HUES48 (cell line): ENCODE data around the gene ANKFN1.

ENCODE experiments used
- H3K27ac ChIP-seq: one replicate; pipeline ENCODE4 v1.7.0; 2013; ENCODE audit warnings: low read depth, low read length, inconsistent platforms
- H3K27me3 ChIP-seq: 2 replicates; pipeline ENCODE4 v1.6.1; 2013; ENCODE audit warnings: mild to moderate bottlenecking, low read length; ENCODE audit not compliant: control insufficient read depth, insufficient read depth
- H3K36me3 ChIP-seq: 2 replicates; pipeline ENCODE4 v1.6.1; 2013; ENCODE audit warnings: low read length; ENCODE audit not compliant: control insufficient read depth, insufficient read depth
- H3K4me1 ChIP-seq: 2 replicates; pipeline ENCODE4 v1.6.1; 2013; ENCODE audit warnings: mild to moderate bottlenecking, low read length; ENCODE audit not compliant: control insufficient read depth, insufficient read depth
- H3K4me3 ChIP-seq: 2 replicates; pipeline ENCODE4 v1.5.1; 2013; ENCODE audit warnings: mild to moderate bottlenecking, low read depth, low read length
- H3K9ac ChIP-seq: 2 replicates; pipeline ENCODE4 v1.6.1; 2013; ENCODE audit warnings: mild to moderate bottlenecking, low read depth, low read length, moderate library complexity
- H3K9me3 ChIP-seq: 2 replicates; pipeline ENCODE4 v1.6.1; 2013; ENCODE audit warnings: low read length; ENCODE audit not compliant: control insufficient read depth, insufficient read depth

Gene ANKFN1

GRCh38 chr17:56347639-56348038 lies 194.4 kb downstream of the ANKFN1 start:
- H3K4me1 ChIP-seq: no peaks in the 10 kb centered on the region
- H3K4me3 ChIP-seq: no peak overlapping the region
- H3K27ac ChIP-seq: no peak overlapping the region
- H3K9me3 ChIP-seq: no peaks in the 10 kb centered on the region
- no peaks in the 10 kb centered on the region for H3K36me3 ChIP-seq
- no peak overlapping the region for H3K9ac ChIP-seq
- no peaks in the 10 kb centered on the region for H3K27me3 ChIP-seq

- Histone ChIP-seq H3K36me3 (no peaks in the 10 kb centered on the region), H3K9me3 (no peaks in the 10 kb centered on the region), H3K27ac (no peak overlapping the region), H3K27me3 (no peaks in the 10 kb centered on the region), H3K9ac (no peak overlapping the region), H3K4me1 (no peaks in the 10 kb centered on the region), H3K4me3 (no peak overlapping the region)
These were observed 197.3 kb downstream of the ANKFN1 start for GRCh38 chr17:56350592-56350991.

- H3K9me3 ChIP-seq: no peaks in the 10 kb centered on the region
- no peaks in the 10 kb centered on the region for H3K27me3 ChIP-seq
- no peak overlapping the region for H3K27ac ChIP-seq
- H3K9ac ChIP-seq: no peak overlapping the region
- H3K36me3 ChIP-seq: no peaks in the 10 kb centered on the region
- no peak overlapping the region for H3K4me3 ChIP-seq
- H3K4me1 ChIP-seq: no peaks in the 10 kb centered on the region
These were observed 198.4 kb downstream of the ANKFN1 start for GRCh38 chr17:56351675-56352074.

- Histone ChIP-seq H3K27me3 (no peaks in the 10 kb centered on the region), H3K9ac (no peak overlapping the region), H3K27ac (no peak overlapping the region), H3K9me3 (no peaks in the 10 kb centered on the region), H3K4me3 (no peak overlapping the region), H3K36me3 (no peaks in the 10 kb centered on the region), H3K4me1 (no peaks in the 10 kb centered on the region)
These were observed 205.4 kb downstream of the ANKFN1 start for GRCh38 chr17:56358651-56359050.

GRCh38 chr17:56359518-56359917 lies 206.2 kb downstream of the ANKFN1 start:
- no peak overlapping the region for H3K4me3 ChIP-seq
- H3K9me3 ChIP-seq: no peaks in the 10 kb centered on the region
- H3K36me3 ChIP-seq: no peaks in the 10 kb centered on the region
- H3K27ac ChIP-seq: no peak overlapping the region
- H3K9ac ChIP-seq: no peak overlapping the region
- H3K27me3 ChIP-seq: no peaks in the 10 kb centered on the region
- no peaks in the 10 kb centered on the region for H3K4me1 ChIP-seq

- Histone ChIP-seq H3K27ac (no peak overlapping the region), H3K4me1 (no peaks in the 10 kb centered on the region), H3K9me3 (no peaks in the 10 kb centered on the region), H3K9ac (no peak overlapping the region), H3K4me3 (no peak overlapping the region), H3K27me3 (no peaks in the 10 kb centered on the region), H3K36me3 (no peaks in the 10 kb centered on the region)
These were observed 214.1 kb downstream of the ANKFN1 start for GRCh38 chr17:56367366-56367765.

- no peaks in the 10 kb centered on the region for H3K36me3 ChIP-seq
- H3K27ac ChIP-seq: no peak overlapping the region
- H3K4me1 ChIP-seq: no peaks in the 10 kb centered on the region
- H3K4me3 ChIP-seq: no peak overlapping the region
- H3K9me3 ChIP-seq: peaks cover under 1% of the 10 kb centered on the region; the same call in 1 of the 2 replicates
- H3K27me3 ChIP-seq: no peaks in the 10 kb centered on the region
- H3K9ac ChIP-seq: no peak overlapping the region
These were observed 220.9 kb downstream of the ANKFN1 start for GRCh38 chr17:56373981-56374833.

- no peak overlapping the region for H3K27ac ChIP-seq
- no peaks in the 10 kb centered on the region for H3K4me1 ChIP-seq
- H3K27me3 ChIP-seq: no peaks in the 10 kb centered on the region
- no peak overlapping the region for H3K9ac ChIP-seq
- H3K4me3 ChIP-seq: no peak overlapping the region
- H3K9me3 ChIP-seq: no peaks in the 10 kb centered on the region
- H3K36me3 ChIP-seq: no peaks in the 10 kb centered on the region
These were observed 236.1 kb downstream of the ANKFN1 start for GRCh38 chr17:56389356-56389755.

- Histone ChIP-seq H3K27me3 (no peaks in the 10 kb centered on the region), H3K27ac (no peak overlapping the region), H3K4me3 (no peak overlapping the region), H3K9ac (no peak overlapping the region), H3K36me3 (no peaks in the 10 kb centered on the region), H3K4me1 (no peaks in the 10 kb centered on the region), H3K9me3 (no peaks in the 10 kb centered on the region)
These were observed 239.0 kb downstream of the ANKFN1 start for GRCh38 chr17:56392321-56392720.

GRCh38 chr17:56393156-56393555 lies 239.9 kb downstream of the ANKFN1 start:
- H3K9ac ChIP-seq: no peak overlapping the region
- H3K9me3 ChIP-seq: no peaks in the 10 kb centered on the region
- no peaks in the 10 kb centered on the region for H3K4me1 ChIP-seq
- no peaks in the 10 kb centered on the region for H3K27me3 ChIP-seq
- no peak overlapping the region for H3K27ac ChIP-seq
- H3K4me3 ChIP-seq: no peak overlapping the region
- H3K36me3 ChIP-seq: no peaks in the 10 kb centered on the region

- H3K27ac ChIP-seq: no peak overlapping the region
- no peaks in the 10 kb centered on the region for H3K4me1 ChIP-seq
- H3K4me3 ChIP-seq: no peak overlapping the region
- H3K9ac ChIP-seq: no peak overlapping the region
- H3K27me3 ChIP-seq: no peaks in the 10 kb centered on the region
- H3K36me3 ChIP-seq: no peaks in the 10 kb centered on the region
- no peaks in the 10 kb centered on the region for H3K9me3 ChIP-seq
These were observed 242.5 kb downstream of the ANKFN1 start for GRCh38 chr17:56395787-56396186.
